Suprapubic skin (tissue), 4 donors: ENCODE results near the gene CDON.

Experiments used
- POLR2A ChIP-seq, 2 donors: fragments of 450-650 bp; IDR thresholded peaks; one replicate each; pipeline ENCODE4 v1.6.1; 2017; ENCODE audit warnings: antibody characterized with exemption in 2 of 2, mild to moderate bottlenecking in 2 of 2, moderate library complexity in 2 of 2
- POLR2AphosphoS5 ChIP-seq, 3 donors: sonication (generic); formaldehyde crosslinking; IDR thresholded peaks; one replicate each; pipeline ENCODE4 v1.6.1; 2017; ENCODE audit warnings: antibody characterized with exemption in 3 of 3
- TF ChIP-seq, protein P1 (sequence below), 2 donors: fragments of 200-600 bp in 1 of 2; fragments of 450-650 bp in 1 of 2; sonication (generic) in 1 of 2; IDR thresholded peaks; one replicate each; pipeline ENCODE4 v1.5.1; 2016 to 2019; ENCODE audit warnings: antibody characterized with exemption in 2 of 2, mild to moderate bottlenecking in 1 of 2, moderate library complexity in 1 of 2

DNA sequence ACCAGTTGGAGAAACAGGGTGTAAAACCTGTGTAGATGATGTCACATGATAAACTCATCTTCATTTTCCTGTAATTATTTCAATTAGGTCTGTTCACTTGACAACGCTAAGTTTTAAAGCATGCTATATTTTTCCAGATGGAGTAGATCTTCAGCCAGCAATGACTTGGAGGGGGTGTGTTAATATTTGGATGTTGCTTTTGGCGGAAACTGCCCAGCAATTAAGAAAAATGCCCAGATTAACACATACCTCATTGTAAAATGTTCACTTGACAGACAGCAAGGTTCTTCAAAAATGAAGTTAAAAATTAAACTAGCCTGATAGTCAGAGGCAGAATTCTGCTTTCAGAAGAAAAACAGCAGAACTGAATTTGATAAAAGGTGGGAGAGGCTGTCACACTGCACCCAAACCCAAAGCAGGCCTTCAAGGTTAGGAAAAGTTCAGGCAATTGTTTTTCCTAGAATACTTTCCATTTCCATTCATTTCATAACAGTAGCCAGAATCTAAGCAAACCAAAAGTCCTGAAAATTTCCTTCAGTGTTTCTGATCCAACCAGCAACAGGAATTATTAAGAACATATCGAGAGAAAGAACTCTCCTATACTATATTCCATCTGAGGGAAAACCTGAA lies 83.8 kb downstream of the CDON start:
- TF ChIP-seq, protein P1, sequence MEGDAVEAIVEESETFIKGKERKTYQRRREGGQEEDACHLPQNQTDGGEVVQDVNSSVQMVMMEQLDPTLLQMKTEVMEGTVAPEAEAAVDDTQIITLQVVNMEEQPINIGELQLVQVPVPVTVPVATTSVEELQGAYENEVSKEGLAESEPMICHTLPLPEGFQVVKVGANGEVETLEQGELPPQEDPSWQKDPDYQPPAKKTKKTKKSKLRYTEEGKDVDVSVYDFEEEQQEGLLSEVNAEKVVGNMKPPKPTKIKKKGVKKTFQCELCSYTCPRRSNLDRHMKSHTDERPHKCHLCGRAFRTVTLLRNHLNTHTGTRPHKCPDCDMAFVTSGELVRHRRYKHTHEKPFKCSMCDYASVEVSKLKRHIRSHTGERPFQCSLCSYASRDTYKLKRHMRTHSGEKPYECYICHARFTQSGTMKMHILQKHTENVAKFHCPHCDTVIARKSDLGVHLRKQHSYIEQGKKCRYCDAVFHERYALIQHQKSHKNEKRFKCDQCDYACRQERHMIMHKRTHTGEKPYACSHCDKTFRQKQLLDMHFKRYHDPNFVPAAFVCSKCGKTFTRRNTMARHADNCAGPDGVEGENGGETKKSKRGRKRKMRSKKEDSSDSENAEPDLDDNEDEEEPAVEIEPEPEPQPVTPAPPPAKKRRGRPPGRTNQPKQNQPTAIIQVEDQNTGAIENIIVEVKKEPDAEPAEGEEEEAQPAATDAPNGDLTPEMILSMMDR (IDR thresholded peaks at IDR 0.05), result no peak
- TF ChIP-seq POLR2AphosphoS5 (IDR thresholded peaks at IDR 0.05), result no peak
- TF ChIP-seq POLR2A (IDR thresholded peaks at IDR 0.05), result no peak
